Choroid plexus epithelial cell (primary cell): ENCODE measurements around the gene LNX1.
"Not testable (repeated sequence)": the region's sequence is repeated elsewhere in the genome, so short reads cannot be mapped to it uniquely, and the experiment has no call there.

Experiments used
- DNase-seq: peaks from one replicate; pipeline ENCODE4 v3.0.0-alpha.2; 2010; ENCODE audit warnings: low read depth
- H3K4me3 ChIP-seq: 2 replicates; pipeline ENCODE4 v1.5.1; 2011; ENCODE audit warnings: low read depth, mild to moderate bottlenecking, control low read depth, low read length, moderate library complexity
- CTCF ChIP-seq: conservative IDR thresholded peaks from 2 replicates; pipeline ENCODE4 v1.5.1; 2011; ENCODE audit warnings: low read depth, mild to moderate bottlenecking, control low read depth, inconsistent platforms, low read length, moderate library complexity

The LNX1 gene

GRCh38 chr4:53424280-53424679, 167.0 kb downstream of the LNX1 start:
- no peak for TF ChIP-seq CTCF
- DNase-seq = no peak
- H3K4me3 ChIP-seq = no peak overlapping the region

GRCh38 chr4:53422367-53422766, 168.9 kb downstream of the LNX1 start:
- no peak overlapping the region for H3K4me3 ChIP-seq
- no peak for TF ChIP-seq CTCF
- no peak for DNase-seq

- no peak for TF ChIP-seq CTCF
- DNase-seq = no peak
These were observed 169.5 kb downstream of the LNX1 start for GRCh38 chr4:53421791-53422190.

GRCh38 chr4:53419208-53419607, 172.1 kb downstream of the LNX1 start:
- H3K4me3 ChIP-seq = no peak overlapping the region
- TF ChIP-seq CTCF = no peak
- peak; percentile 6 for DNase-seq

More at GRCh38 chr4:53421791-53422190, 169.5 kb downstream of the LNX1 start:
- H3K4me3 ChIP-seq = no peak overlapping the region

GRCh38 chr4:53409479-53409878, 181.8 kb downstream of the LNX1 start:
- H3K4me3 ChIP-seq, DNase-seq: not testable (repeated sequence)
